HCT116 (cell line): Measurements from ENCODE around the gene RALGPS1. TPM values are rescaled to one million over a fixed set of nuclear protein-coding genes. Genes with fewer than 3 reads are reported as not detected.

ENCODE experiments used
- ATAC-seq: fragments of 200-7000 bp; cut with Tn5 transposase; 2 replicates; pipeline ENCODE4 v1.9.1; 2020; ENCODE audit warnings: mild to moderate bottlenecking, moderate library complexity
- BruUV-seq: library from RNA; stranded (reverse); fragments of 400-500 nt; replicated peaks from 2 replicates; lab custom pipeline; 2021; lab: Mats Ljungman, UMichigan
- CTCF ChIA-PET: fragments of 300-600 bp; sonication (Branson Sonifier 250); formaldehyde crosslinking; loops from one replicate; lab custom pipeline; 2021; ENCODE audit warnings: antibody characterized with exemption; lab: Charles Lee
- POLR2A ChIA-PET: fragments of 300-600, 350-600 bp; sonication (Branson Sonifier 250); formaldehyde crosslinking; loops from one replicate; lab custom pipeline; 2021; ENCODE audit warnings: antibody characterized with exemption; lab: Charles Lee
- RAD21 ChIA-PET, 2 experiments: fragments of 300-600 bp; sonication (Branson Sonifier 250); formaldehyde crosslinking; loops; one replicate each; lab custom pipeline; 2023; ENCODE audit warnings: low total read pairs in 2 of 2; ENCODE audit not compliant: uncharacterized antibody in 2 of 2, unreplicated experiment in 2 of 2, low non-redundant PET in 1 of 2; lab: Charles Lee
- DNase-seq: peaks from one replicate; pipeline ENCODE4 v3.0.0-alpha.2; 2010; ENCODE audit warnings: low read depth, low spot score
- H2AFZ ChIP-seq: fragments of 200-600 bp; shearing (Covaris generic), sonication (generic); 2 replicates; pipeline ENCODE4 v1.6.1; 2017; ENCODE audit warnings: low read depth, mixed run types, mixed read lengths, antibody characterized with exemption, low read length; ENCODE audit not compliant: poor library complexity, severe bottlenecking
- H3K27ac ChIP-seq: 2 replicates; pipeline ENCODE4 v1.5.1; 2012; ENCODE audit warnings: low read depth, low read length
- H3K27me3 ChIP-seq: fragments of 200-600 bp; sonication (generic); 2 replicates; pipeline ENCODE4 v1.6.1; 2016; ENCODE audit warnings: mixed run types, low read length, mixed read lengths; ENCODE audit not compliant: insufficient read depth
- H3K36me3 ChIP-seq, 2 experiments: fragments of 200-500 bp in 1 of 2; fragments of 200-600 bp in 1 of 2; sonication (Bioruptor generic) in 1 of 2; sonication (generic) in 1 of 2; 2 replicates each; pipeline versions ENCODE4 v1.5.1 to v1.6.1; 2014 to 2016; ENCODE audit warnings: low read length in 2 of 2, inconsistent platforms in 1 of 2, mixed read lengths in 1 of 2, mixed run types in 1 of 2; ENCODE audit not compliant: insufficient read depth in 2 of 2, control insufficient read depth in 1 of 2
- H3K4me1 ChIP-seq, 2 experiments: fragments of 200-600 bp in 1 of 2; sonication (generic) in 1 of 2; 2 replicates each; pipeline versions ENCODE4 v1.5.1 to v1.6.1; 2012 to 2017; ENCODE audit warnings: low read length in 2 of 2, inconsistent platforms in 1 of 2, mild to moderate bottlenecking in 1 of 2, mixed read lengths in 1 of 2, mixed run types in 1 of 2, moderate library complexity in 1 of 2; ENCODE audit not compliant: insufficient read depth in 2 of 2, control insufficient read depth in 1 of 2
- H3K4me2 ChIP-seq: fragments of 200-600 bp; sonication (generic); 2 replicates; pipeline ENCODE4 v1.6.1; 2017; ENCODE audit warnings: mixed run types, low read length, mixed read lengths
- H3K4me3 ChIP-seq, 2 experiments: fragments of 200-600 bp in 1 of 2; sonication (generic) in 1 of 2; replicated peaks in 1 of 2; 2 replicates each; pipeline ENCODE4 v1.5.1; 2011 to 2016; ENCODE audit warnings: low read length in 2 of 2, control low read depth in 1 of 2, low read depth in 1 of 2, mild to moderate bottlenecking in 1 of 2, mixed read lengths in 1 of 2, mixed run types in 1 of 2
- H3K79me2 ChIP-seq: fragments of 200-600 bp; sonication (generic); 2 replicates; pipeline ENCODE4 v1.6.1; 2017; ENCODE audit warnings: mild to moderate bottlenecking, mixed run types, low read length, moderate library complexity, mixed read lengths; ENCODE audit not compliant: insufficient read depth
- H3K9ac ChIP-seq: fragments of 200-600 bp; sonication (generic); 2 replicates; pipeline ENCODE4 v1.6.1; 2016; ENCODE audit warnings: low read length, mixed read lengths
- H3K9me2 ChIP-seq: fragments of 200-600 bp; sonication (generic), shearing (Covaris generic); 2 replicates; pipeline ENCODE4 v1.6.1; 2017; ENCODE audit warnings: mixed run types, mild to moderate bottlenecking, moderate library complexity; ENCODE audit not compliant: insufficient read depth
- H3K9me3 ChIP-seq, 2 experiments: fragments of 200-500 bp in 1 of 2; fragments of 200-600 bp in 1 of 2; sonication (Bioruptor generic) in 1 of 2; sonication (generic) in 1 of 2; 2 replicates each; pipeline ENCODE4 v1.6.1; 2014 to 2017; ENCODE audit warnings: low read length in 2 of 2, mixed read lengths in 2 of 2, inconsistent platforms in 1 of 2, low read depth in 1 of 2, mild to moderate bottlenecking in 1 of 2, mixed run types in 1 of 2, moderate library complexity in 1 of 2; ENCODE audit not compliant: control insufficient read depth in 1 of 2, insufficient read depth in 1 of 2
- H4K20me1 ChIP-seq: fragments of 200-600 bp; sonication (generic), shearing (Covaris generic); 2 replicates; pipeline ENCODE4 v1.6.1; 2017; ENCODE audit warnings: mixed run types, mild to moderate bottlenecking, moderate library complexity; ENCODE audit not compliant: insufficient read depth
- ATF3 ChIP-seq: IDR thresholded peaks from 2 replicates; pipeline ENCODE4 v1.6.1; 2012
- CBX3 ChIP-seq: IDR thresholded peaks from 2 replicates; pipeline ENCODE4 v1.6.1; 2012; ENCODE audit warnings: low read depth
- CEBPB ChIP-seq: IDR thresholded peaks from 2 replicates; pipeline ENCODE4 v1.6.1; 2012; ENCODE audit warnings: low read depth
- CTCF ChIP-seq, 3 experiments: fragments of 200-600 bp in 1 of 3; sonication (generic) in 1 of 3; IDR thresholded peaks in 2 of 3; conservative IDR thresholded peaks in 1 of 3; 2 replicates each; pipeline ENCODE4 v1.5.1; 2012 to 2017; ENCODE audit warnings: low read depth in 2 of 3, low read length in 2 of 3, antibody characterized with exemption in 1 of 3, borderline replicate concordance in 1 of 3, control low read depth in 1 of 3, mild to moderate bottlenecking in 1 of 3, mixed read lengths in 1 of 3, mixed run types in 1 of 3, moderate library complexity in 1 of 3; ENCODE audit not compliant: insufficient read depth in 1 of 3
- EGR1 ChIP-seq: IDR thresholded peaks from 2 replicates; pipeline ENCODE4 v1.6.1; 2012; ENCODE audit warnings: low read depth
- ELF1 ChIP-seq: IDR thresholded peaks from 2 replicates; pipeline ENCODE4 v1.6.1; 2012; ENCODE audit warnings: low read depth, borderline replicate concordance
- EZH2phosphoT487 ChIP-seq: fragments of 200-600 bp; IDR thresholded peaks from 2 replicates; pipeline ENCODE4 v1.6.1; 2018; ENCODE audit warnings: antibody characterized with exemption, borderline replicate concordance
- FOSL1 ChIP-seq: IDR thresholded peaks from 2 replicates; pipeline ENCODE4 v1.6.1; 2012; ENCODE audit warnings: low read depth
- JUND ChIP-seq: IDR thresholded peaks from 2 replicates; pipeline ENCODE4 v1.6.1; 2012
- MAX ChIP-seq: IDR thresholded peaks from 2 replicates; pipeline ENCODE4 v1.6.1; 2012
- POLR2A ChIP-seq: IDR thresholded peaks from 2 replicates; pipeline ENCODE4 v1.7.0; 2011; ENCODE audit warnings: borderline replicate concordance; ENCODE audit not compliant: insufficient read depth, insufficient read length; ENCODE audit errors: extremely low read depth
- POLR2AphosphoS5 ChIP-seq: IDR thresholded peaks from 2 replicates; pipeline ENCODE4 v1.6.1; 2011; ENCODE audit warnings: mild to moderate bottlenecking, low read depth, low read length, moderate library complexity
- RAD21 ChIP-seq: IDR thresholded peaks from 2 replicates; pipeline ENCODE4 v1.6.1; 2012; ENCODE audit warnings: low read depth, mild to moderate bottlenecking
- REST ChIP-seq: IDR thresholded peaks from 2 replicates; pipeline ENCODE4 v1.6.1; 2012; ENCODE audit warnings: low read depth
- SIN3A ChIP-seq: IDR thresholded peaks from 2 replicates; pipeline ENCODE4 v1.6.1; 2012; ENCODE audit warnings: low read depth
- SRF ChIP-seq: IDR thresholded peaks from 2 replicates; pipeline ENCODE4 v1.6.1; 2012; ENCODE audit warnings: low read depth
- YY1 ChIP-seq: IDR thresholded peaks from 2 replicates; pipeline ENCODE4 v1.6.1; 2011; ENCODE audit warnings: low read length, low read depth, moderate library complexity, mild to moderate bottlenecking; ENCODE audit not compliant: insufficient replicate concordance; ENCODE audit errors: extremely low read depth
- ZFX ChIP-seq: fragments of 450-650 bp; IDR thresholded peaks from 2 replicates; pipeline ENCODE4 v1.6.1; 2017
- ZNF274 ChIP-seq: fragments of 200-500 bp; sonication (Bioruptor generic); IDR thresholded peaks from 2 replicates; pipeline ENCODE4 v1.6.1; 2014; ENCODE audit warnings: mild to moderate bottlenecking, low read depth, low read length, inconsistent platforms
- intact Hi-C: fragments of 100-400 bp; cut with micrococcal nuclease; formaldehyde crosslinking; loops from 2 replicates; pipeline ENCODE4 v1.10.0; 2022
- total RNA-seq: library from RNA; stranded (reverse); gene quantifications from one replicate; pipeline ENCODE4 v1.2.1, GENCODE V29; 2021; ENCODE audit not compliant: unreplicated experiment

RALGPS1 gene
- total RNA-seq, 1 experiment from 2014 or later: 7.6 TPM

- RAD21 ChIA-PET: interaction anchor here in 1 of 2 experiments (0.7 kb wide), 1 partner anchor 249 kb away, joined by 4 read pairs; no protein-coding TSS in a partner anchor
- H3K9ac ChIP-seq: no peak overlapping the region
- CTCF ChIA-PET: interaction anchor here (1.2 to 3.2 kb wide), 2 partner anchors 231 to 256 kb away, joined by 5 to 36 read pairs; no protein-coding TSS in a partner anchor
- peaks cover 19 to 28% of the 10 kb centered on the region in 2 experiments for H3K4me1 ChIP-seq
- no peak overlapping the region for H3K4me2 ChIP-seq
- BruUV-seq: no TSS peak
- no peaks in the 10 kb centered on the region for H3K9me3 ChIP-seq
- POLR2A ChIA-PET: no interaction called here
- no peaks in the 10 kb centered on the region for H3K79me2 ChIP-seq
- H3K36me3 ChIP-seq: no peaks in the 10 kb centered on the region
- no peaks in the 10 kb centered on the region for H3K27me3 ChIP-seq
- no peak for ATAC-seq
- H3K27ac ChIP-seq: no peak overlapping the region
- no peaks in the 10 kb centered on the region for H3K9me2 ChIP-seq
- intact Hi-C loops: no loop called here
- H2AFZ ChIP-seq: no peak overlapping the region
- H4K20me1 ChIP-seq: no peaks in the 10 kb centered on the region
- no peak overlapping the region for H3K4me3 ChIP-seq
- TF ChIP-seq POLR2A: no peak
- no peak for TF ChIP-seq REST
- no peak for TF ChIP-seq ZFX
- no peak for TF ChIP-seq JUND
- no peak for TF ChIP-seq CBX3
- no peak for TF ChIP-seq FOSL1
- no peak for TF ChIP-seq ATF3
- TF ChIP-seq EGR1: no peak
- TF ChIP-seq YY1: no peak
- TF ChIP-seq ELF1: no peak
- TF ChIP-seq SRF: no peak
- TF ChIP-seq POLR2AphosphoS5: no peak
- no peak for TF ChIP-seq SIN3A
- no peak for TF ChIP-seq CTCF (IDR thresholded peaks at IDR 0.05 in 2 of 3, conservative IDR thresholded peaks at IDR 0.05 in 1 of 3; ENCODE audit: borderline replicate concordance in 1 of 3, insufficient read depth in 1 of 3, low read depth in 2 of 3, low read length in 2 of 3)
- no peak for TF ChIP-seq CEBPB
- TF ChIP-seq ZNF274: no peak
- no peak for TF ChIP-seq EZH2phosphoT487
- no peak for TF ChIP-seq RAD21
- no peak for TF ChIP-seq MAX
- DNase-seq: no peak
Observed at GRCh38 chr9:127196826-127197145, 282.2 kb downstream of the RALGPS1 start.
